NCI-H2081 (cell line): ENCODE data around the gene DNAJA2.

Source experiments
- DNase-seq, 2 experiments: peaks; one replicate each; lab custom pipeline; 2025; lab: John Stamatoyannopoulos, UW

DNAJA2 gene

GRCh38 chr16:46927273-46927672 is 46.2 kb downstream of the DNAJA2 start:
- no peak for DNase-seq

GRCh38 chr16:46926470-46927225 is 46.8 kb downstream of the DNAJA2 start:
- no peak for DNase-seq

DNA sequence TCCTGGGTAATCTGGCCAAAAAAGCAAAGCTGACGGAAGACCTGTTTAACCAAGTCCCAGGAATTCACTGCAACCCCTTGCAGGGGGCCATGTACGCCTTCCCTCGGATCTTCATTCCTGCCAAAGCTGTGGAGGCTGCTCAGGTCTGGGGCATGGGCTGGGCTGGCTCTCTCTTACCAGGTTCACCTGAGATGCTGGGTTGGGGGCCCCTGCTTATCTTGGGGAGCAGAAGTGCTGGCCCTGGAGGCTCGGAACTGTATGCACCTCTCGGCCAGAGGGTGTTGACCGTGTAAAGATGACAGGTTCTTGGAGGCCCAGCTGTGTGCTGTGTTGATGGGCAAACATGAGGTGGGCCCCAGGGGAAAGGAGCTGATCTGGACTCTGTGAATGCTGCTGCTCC is 49.1 kb downstream of the DNAJA2 start:
- no peak for DNase-seq

DNA sequence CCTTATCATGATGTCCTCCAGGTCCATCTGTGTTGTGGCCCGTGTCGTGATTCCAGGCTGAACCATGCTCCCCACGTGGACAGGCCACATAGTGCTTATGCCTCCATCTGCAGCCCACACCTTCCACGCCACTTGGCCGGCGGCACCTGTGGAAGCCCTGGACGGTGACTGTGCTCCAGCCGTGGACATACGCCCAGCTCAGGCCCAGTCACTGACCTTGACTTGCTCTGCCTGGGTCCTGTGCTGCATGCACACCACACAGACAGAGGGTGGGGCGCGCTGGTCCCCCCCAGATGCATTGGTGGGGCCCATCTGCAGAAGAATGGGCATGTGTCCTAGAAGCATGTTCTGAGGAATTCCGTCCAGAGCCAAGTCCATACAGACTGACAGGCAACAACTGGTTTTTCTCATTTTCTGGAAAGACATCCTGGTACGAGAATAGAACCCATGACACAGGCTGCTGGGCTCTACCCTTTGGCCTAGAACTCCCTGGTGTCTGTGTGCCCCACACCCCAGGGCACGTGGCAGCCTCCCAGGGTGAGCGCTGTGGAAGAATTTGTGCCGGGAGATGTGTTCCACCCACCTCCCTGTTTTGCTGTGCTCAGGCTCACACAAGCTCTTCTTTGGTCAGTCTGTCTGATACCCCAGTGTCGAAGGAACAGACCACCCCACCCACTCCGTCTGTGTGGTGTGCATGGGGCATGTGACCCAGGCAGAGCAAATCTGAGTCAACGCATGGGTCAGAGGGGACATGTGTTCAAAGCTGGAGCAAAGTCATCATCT is 49.8 kb downstream of the DNAJA2 start:
- DNase-seq: no peak

DNA sequence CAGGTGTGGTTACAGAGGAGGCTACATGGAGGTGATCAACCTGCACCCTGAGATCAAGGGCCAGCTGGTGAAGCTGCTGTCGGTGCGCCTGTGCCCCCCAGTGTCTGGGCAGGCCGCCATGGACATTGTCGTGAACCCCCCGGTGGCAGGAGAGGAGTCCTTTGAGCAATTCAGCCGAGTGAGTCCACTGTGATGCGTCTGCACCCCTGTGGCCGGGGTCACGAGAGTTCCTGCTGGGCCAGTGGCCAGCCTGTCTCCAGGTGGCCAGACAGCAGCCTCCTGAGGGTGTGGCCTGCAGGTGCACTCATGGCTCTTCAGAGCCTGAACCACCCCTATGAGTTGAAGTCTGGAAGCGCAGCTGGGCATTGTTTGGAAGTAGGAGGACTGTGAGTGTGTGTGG is 51.2 kb downstream of the DNAJA2 start:
- no peak for DNase-seq

GRCh38 chr16:46920402-46921068 is 52.9 kb downstream of the DNAJA2 start:
- DNase-seq: no peak

- no peak for DNase-seq
These were observed 54.3 kb downstream of the DNAJA2 start for GRCh38 chr16:46918905-46919792.

GRCh38 chr16:46918400-46918799 is 55.1 kb downstream of the DNAJA2 start:
- no peak for DNase-seq

GRCh38 chr16:46916980-46917379 is 56.5 kb downstream of the DNAJA2 start:
- DNase-seq: no peak

GRCh38 chr16:46915483-46916025 is 57.9 kb downstream of the DNAJA2 start:
- no peak for DNase-seq

DNA sequence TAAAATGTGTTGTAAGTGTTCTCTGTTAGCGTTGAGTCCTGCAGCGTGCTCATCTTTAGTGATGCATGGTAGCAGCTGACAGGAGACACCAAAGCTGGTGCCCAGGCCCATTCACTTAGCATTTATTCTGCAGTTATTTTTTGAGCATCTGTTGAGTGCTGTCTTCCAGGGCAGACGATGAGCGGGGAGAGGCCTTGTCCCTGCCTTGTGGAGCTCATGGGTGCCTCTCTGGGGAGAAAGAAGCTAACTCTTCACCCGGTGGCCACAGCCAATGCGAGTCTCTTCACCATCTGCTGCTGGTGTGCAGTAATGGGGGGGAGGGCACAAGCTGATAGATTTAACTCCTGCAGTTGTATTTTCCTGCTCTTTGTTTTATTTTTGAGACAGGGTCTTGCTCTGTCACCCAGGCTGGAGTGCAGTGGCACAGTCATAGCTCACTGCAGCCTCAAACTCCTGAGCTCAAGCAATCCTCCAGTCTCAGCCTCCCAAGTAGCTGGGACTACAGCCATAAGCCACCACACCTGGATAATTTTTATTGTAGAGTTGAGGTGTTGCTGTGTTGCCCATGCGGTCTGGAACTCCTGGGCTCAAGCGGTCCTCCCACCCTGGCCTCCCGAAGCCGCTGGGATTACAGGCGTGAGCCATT is 58.8 kb downstream of the DNAJA2 start:
- DNase-seq: no peak

DNA sequence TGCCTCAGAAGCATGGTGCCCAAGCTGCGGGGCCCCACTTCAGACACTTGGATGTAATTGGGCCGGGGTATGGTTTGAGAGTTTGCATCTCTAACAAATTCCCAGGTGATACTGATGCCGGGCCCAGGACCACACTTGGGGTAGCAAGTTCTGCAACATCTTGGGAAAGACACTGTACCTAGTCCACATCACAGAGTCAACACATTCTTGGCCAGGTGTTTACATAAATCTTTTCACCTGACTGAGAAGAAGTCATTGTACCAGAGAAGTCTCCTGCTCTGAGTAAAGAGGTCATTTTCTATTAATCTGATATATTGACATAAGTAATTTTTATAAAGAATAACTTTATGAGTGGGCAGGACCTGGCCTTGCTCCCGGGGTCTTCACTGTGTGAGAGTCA is 61.8 kb downstream of the DNAJA2 start:
- DNase-seq: no peak

- DNase-seq: no peak
These were observed 62.4 kb downstream of the DNAJA2 start for GRCh38 chr16:46911038-46911437.

DNA sequence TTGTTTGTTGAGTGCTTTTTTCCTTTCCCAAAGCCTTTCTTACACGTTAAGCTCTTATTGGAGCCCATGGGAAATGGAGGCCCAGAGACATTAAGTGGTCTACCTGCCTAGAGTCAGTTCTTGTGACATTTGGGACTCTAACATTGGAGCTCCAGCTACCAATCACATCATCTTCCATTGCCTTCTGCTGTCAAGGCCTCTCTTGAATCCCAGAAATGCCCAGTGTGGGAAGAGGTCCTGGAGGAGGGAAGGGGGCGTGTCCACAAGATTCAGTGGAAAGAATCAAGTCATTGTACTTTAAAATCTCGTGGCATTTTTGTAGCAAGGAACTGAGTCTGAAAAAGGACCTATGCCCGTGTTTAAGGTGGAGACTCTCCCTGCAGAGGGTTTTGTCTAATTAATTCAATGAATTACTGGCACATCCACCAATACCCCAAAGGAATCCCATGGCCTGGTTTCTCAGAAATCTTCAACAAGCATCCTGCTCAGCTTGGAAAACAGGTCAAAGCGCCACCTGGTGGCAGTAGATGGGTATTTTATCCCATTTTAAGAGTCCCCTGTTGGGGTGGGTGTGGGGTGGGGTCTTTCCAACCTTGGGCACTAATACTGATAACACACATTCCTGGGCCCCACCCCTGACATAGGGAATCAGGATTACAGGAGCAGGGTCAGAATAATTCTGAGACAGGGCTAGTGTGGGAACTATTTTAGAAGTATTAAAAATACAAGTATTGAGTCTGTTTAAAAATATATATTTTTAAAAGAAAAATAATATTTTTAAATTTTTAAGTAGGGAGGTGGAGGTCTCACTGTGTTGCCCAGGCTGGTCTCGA is 64.7 kb downstream of the DNAJA2 start:
- DNase-seq: peak; percentile 36 to 37

GRCh38 chr16:46907061-46907774 is 66.3 kb downstream of the DNAJA2 start:
- DNase-seq: no peak

- no peak for DNase-seq
These were observed 67.0 kb downstream of the DNAJA2 start for GRCh38 chr16:46906360-46907060.
